Measurements from ENCODE around the gene PROKR1.

- TF ChIP-seq CTCF (IDR thresholded peaks at IDR 0.05) (no peak), ZFX (IDR thresholded peaks at IDR 0.05; ENCODE audit: borderline replicate concordance) (no peak)
Observed at GRCh38 chr2:68627615-68628014, 15.8 kb upstream of the PROKR1 start.
